Activated naive CD8-positive, alpha-beta T cell treated with anti-CD3 and anti-CD28 coated beads, Interleukin-2, amount 10 ng/mL, durations not matched to agents 7 days and 5 days (primary cell): ENCODE data around the gene NEK8. TPM values are rescaled to one million over a fixed set of nuclear protein-coding genes. Genes with fewer than 3 reads are reported as not detected.

ENCODE experiments used
- ATAC-seq: fragments of 150-1000 bp; cut with Tn5 transposase; one replicate; pipeline ENCODE4 v1.10.0; 2021; ENCODE audit warnings: low read depth, moderate library complexity
- POLR2A ChIA-PET: fragments of 350-600 bp; sonication (Branson Sonifier 250); formaldehyde crosslinking; loops from one replicate; lab custom pipeline; 2021; ENCODE audit warnings: antibody characterized with exemption; lab: Charles Lee
- DNase-seq: peaks from one replicate; pipeline ENCODE4 v3.0.0; 2021
- H3K27ac Mint-ChIP-seq: one replicate; pipeline ENCODE4 v1.8.0; 2022; ENCODE audit warnings: mild to moderate bottlenecking, mixed read lengths
- H3K27me3 Mint-ChIP-seq: one replicate; pipeline ENCODE4 v1.8.0; 2022; ENCODE audit warnings: mild to moderate bottlenecking, moderate library complexity, mixed read lengths
- H3K36me3 Mint-ChIP-seq: one replicate; pipeline ENCODE4 v1.8.0; 2021; ENCODE audit warnings: mild to moderate bottlenecking, mixed read lengths
- H3K4me1 Mint-ChIP-seq: one replicate; pipeline ENCODE4 v1.8.0; 2021; ENCODE audit warnings: mixed read lengths
- H3K4me3 Mint-ChIP-seq: one replicate; pipeline ENCODE4 v1.8.0; 2022; ENCODE audit warnings: mild to moderate bottlenecking, moderate library complexity, mixed read lengths
- H3K9me3 Mint-ChIP-seq: one replicate; pipeline ENCODE4 v1.8.0; 2021; ENCODE audit warnings: mixed read lengths
- total RNA-seq, 2 experiments: library from RNA; stranded (reverse); gene quantifications; one replicate each; pipeline ENCODE4 v1.2.3, GENCODE V29; 2021

The NEK8 gene
- total RNA-seq, 2 experiments from 2014 or later = 7.1 to 8.9 TPM

DNA sequence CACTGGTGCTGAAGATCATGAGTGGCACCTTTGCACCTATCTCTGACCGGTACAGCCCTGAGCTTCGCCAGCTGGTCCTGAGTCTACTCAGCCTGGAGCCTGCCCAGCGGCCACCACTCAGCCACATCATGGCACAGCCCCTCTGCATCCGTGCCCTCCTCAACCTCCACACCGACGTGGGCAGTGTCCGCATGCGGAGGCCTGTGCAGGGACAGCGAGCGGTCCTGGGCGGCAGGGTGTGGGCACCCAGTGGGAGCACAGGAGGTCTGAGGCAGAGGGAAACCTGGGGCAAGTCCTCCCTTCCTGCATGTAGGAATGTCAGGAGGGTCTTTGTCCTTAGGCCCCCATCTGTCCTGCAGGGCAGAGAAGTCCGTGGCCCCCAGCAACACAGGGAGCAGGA lies 8.7 kb downstream of the NEK8 start:
- ATAC-seq = no peak
- H3K9me3 Mint-ChIP-seq = no peaks in the 10 kb centered on the region
- no peak overlapping the region for H3K27ac Mint-ChIP-seq
- POLR2A ChIA-PET = interaction anchor here (0.7 kb wide), 1 partner anchor 16 kb away, joined by 3 read pairs; no protein-coding TSS in a partner anchor
- no peaks in the 10 kb centered on the region for H3K27me3 Mint-ChIP-seq
- DNase-seq = no peak
- H3K4me1 Mint-ChIP-seq = peaks cover 18% of the 10 kb centered on the region
- no peak overlapping the region for H3K4me3 Mint-ChIP-seq
- H3K36me3 Mint-ChIP-seq = peaks cover 18% of the 10 kb centered on the region

DNA sequence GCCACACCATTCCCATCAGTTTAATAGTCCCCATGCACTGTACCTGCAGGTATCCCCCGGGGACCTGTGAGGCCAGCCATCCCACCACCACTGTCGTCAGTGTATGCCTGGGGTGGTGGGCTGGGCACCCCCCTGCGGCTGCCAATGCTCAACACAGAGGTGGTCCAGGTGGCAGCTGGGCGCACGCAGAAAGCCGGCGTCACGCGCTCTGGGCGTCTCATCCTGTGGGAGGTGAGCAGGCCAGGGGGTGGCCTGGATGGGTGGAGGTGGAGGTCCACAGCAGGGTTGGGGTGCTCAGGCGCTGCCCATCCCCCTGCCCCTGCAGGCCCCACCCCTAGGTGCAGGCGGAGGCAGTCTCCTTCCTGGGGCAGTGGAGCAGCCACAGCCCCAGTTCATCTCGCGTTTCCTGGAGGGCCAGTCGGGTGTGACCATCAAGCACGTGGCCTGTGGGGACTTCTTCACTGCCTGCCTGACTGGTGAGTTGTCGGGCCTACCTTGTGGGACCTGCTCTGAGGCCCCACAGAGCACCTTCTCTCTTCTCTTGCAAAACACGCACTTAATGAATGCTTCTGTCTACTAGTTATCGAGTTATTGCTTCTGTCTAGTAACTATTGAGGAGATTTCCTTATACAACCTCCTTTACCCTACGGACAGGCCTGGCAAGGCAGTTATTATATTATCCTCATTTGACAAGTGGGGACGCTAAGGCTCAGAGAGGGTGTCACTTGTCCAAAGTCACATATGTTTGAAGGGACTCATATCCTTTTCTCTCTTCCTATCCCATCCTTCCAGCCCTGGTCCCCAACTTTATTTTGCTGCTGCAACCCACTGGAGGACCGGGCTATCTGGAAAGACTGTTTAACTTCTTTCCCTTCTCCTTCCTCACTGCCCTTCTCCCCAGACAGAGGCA lies 9.4 kb downstream of the NEK8 start:
- no peaks in the 10 kb centered on the region for H3K9me3 Mint-ChIP-seq
- H3K36me3 Mint-ChIP-seq = peaks cover 18% of the 10 kb centered on the region
- H3K4me3 Mint-ChIP-seq = peak overlapping the region; percentile 1
- peak overlapping the region; percentile 83 for H3K27ac Mint-ChIP-seq
- ATAC-seq (no peak), DNase-seq (no peak)
- peaks cover 18% of the 10 kb centered on the region for H3K4me1 Mint-ChIP-seq
- POLR2A ChIA-PET = interaction anchor here (0.7 to 1.3 kb wide), 2 partner anchors 12 to 17 kb away, joined by 3 to 4 read pairs; partner anchors contain the start of gene TLCD1
- no peaks in the 10 kb centered on the region for H3K27me3 Mint-ChIP-seq

DNA sequence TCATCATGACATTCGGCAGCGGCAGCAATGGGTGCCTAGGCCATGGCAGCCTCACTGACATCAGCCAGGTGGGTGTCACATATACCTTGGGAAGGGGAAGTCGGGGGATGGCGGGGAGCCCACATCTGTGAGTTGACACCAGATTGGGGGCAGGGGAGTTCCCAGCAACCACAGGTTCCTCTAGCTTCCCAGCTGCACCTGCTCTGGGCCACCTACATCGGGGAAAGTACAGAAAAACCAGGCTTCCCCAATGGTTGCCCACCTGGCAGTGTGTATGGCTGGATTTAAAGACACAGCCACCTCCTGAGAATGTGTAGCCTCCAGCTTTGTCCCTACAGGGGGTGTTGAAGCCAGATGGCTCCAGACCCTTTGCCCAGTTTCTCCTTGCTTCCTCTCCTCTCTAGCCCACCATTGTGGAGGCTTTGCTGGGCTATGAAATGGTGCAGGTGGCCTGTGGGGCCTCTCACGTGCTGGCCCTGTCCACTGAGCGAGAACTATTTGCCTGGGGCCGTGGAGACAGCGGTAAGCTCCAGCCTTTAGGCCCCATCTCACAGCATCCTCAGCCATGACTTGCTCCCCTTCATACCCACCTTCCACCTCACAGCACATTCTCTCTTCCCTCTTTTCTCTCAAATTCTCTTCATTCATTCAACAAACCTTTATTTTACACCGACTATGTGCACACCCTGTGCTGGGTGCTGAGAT lies 10.2 kb downstream of the NEK8 start:
- Mint-ChIP-seq H3K4me1 (peaks cover 19% of the 10 kb centered on the region), H3K4me3 (peak overlapping the region; percentile 1), H3K36me3 (peaks cover 18% of the 10 kb centered on the region), H3K27me3 (no peaks in the 10 kb centered on the region), H3K27ac (peak overlapping the region; percentile 83), H3K9me3 (no peaks in the 10 kb centered on the region)
- DNase-seq = no peak
- ATAC-seq = peak; percentile 12
- POLR2A ChIA-PET = interaction anchor here (1.3 to 3.6 kb wide), 2 partner anchors 10 to 12 kb away, joined by 4 to 19 read pairs; partner anchors contain the start of genes NEK8 and TLCD1

DNA sequence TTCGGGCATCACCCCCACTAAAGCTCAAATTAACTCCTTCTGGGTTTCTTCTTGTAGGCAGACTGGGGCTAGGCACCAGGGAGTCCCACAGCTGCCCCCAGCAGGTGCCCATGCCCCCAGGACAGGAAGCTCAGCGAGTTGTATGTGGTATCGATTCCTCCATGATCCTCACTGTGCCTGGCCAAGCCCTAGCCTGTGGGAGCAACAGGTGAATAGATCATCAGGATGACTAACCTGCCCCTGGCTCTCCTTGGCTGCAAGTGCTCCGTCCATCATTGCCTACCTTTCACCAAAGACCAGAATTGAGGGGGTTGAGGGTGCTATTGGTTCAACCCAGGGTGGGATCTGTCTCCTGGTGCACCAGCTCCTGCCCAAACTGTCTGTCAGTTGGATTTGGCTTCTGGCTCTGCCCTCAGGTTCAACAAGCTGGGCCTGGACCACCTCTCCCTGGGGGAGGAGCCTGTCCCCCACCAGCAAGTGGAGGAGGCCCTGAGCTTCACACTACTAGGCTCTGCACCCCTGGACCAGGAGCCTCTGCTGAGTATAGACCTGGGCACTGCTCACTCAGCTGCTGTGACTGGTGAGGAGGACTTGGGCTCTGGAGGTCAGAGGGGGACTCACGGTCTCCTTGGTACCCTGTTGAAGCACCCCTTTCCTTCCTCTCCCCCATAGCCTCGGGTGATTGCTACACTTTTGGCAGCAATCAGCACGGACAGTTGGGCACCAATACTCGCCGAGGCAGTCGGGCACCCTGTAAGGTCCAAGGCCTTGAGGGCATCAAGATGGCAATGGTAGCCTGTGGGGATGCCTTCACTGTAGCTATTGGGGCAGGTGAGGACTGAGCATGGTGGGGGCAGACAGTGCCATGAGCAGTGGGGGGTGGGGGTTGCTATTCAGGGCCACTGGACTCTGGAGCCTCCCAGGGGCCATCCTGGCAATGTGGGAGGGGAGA lies 12.1 kb downstream of the NEK8 start:
- H3K27me3 Mint-ChIP-seq = no peaks in the 10 kb centered on the region
- H3K4me1 Mint-ChIP-seq = peaks cover 22% of the 10 kb centered on the region
- no peak overlapping the region for H3K27ac Mint-ChIP-seq
- H3K4me3 Mint-ChIP-seq = no peak overlapping the region
- ATAC-seq (no peak), DNase-seq (no peak)
- peaks cover 15% of the 10 kb centered on the region for H3K36me3 Mint-ChIP-seq
- no peaks in the 10 kb centered on the region for H3K9me3 Mint-ChIP-seq
- POLR2A ChIA-PET = interaction anchor here (1.0 to 3.6 kb wide), 3 partner anchors 12 to 21 kb away, joined by 4 to 19 read pairs (median 4); partner anchors contain the start of genes NEK8, RPL23A and TLCD1

DNA sequence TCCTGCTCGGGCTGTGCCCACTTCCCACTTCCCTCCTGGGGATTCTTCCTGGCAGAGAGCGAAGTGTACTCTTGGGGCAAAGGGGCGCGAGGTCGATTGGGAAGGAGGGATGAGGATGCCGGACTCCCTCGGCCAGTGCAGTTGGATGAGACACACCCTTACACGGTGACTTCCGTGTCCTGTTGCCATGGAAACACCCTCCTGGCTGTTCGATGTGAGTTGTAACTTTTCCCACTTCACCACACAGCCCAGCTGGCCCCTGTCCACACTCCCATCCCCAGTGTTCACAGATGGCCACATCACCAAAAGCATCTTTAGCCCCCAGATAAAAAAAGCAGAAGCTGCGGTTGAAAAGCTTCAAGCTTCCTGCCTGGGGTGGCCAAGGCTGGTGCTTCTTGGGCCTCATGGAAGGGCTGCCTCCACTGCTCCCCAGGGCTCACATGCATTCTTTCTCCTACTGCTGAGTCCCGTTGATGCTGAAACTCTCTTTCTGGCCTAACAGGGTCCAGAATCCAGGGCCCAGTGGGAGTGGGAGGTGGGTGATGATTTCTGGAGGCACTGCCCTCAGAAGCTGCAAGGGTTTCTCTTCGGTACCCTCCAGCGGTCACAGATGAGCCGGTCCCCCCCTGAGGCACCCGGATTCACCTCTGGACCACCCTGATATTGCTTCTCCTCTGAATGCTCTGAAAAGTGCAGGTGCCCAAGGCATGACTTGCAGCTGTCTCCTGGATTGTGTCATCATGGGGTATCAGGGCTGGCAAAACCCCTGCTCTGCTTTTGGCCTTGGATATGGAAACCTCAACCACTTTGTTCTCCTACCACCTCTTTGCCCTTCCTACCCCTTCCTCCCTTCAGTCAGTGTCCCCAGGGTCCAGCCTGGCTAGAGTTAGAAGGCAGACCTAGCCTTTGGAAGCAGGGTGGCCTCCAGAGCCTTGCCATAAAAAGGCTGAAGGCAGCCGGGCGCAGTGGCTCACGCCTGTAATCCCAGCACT lies 13.1 kb downstream of the NEK8 start:
- no peak overlapping the region for H3K27ac Mint-ChIP-seq
- POLR2A ChIA-PET = interaction anchor here (1.0 to 3.6 kb wide), 3 partner anchors 13 to 22 kb away, joined by 4 to 19 read pairs (median 4); partner anchors contain the start of genes NEK8, RPL23A and TLCD1
- H3K27me3 Mint-ChIP-seq = no peaks in the 10 kb centered on the region
- H3K4me1 Mint-ChIP-seq = peaks cover 29% of the 10 kb centered on the region
- ATAC-seq = no peak
- peaks cover 14% of the 10 kb centered on the region for H3K36me3 Mint-ChIP-seq
- no peaks in the 10 kb centered on the region for H3K9me3 Mint-ChIP-seq
- no peak overlapping the region for H3K4me3 Mint-ChIP-seq
- no peak for DNase-seq

DNA sequence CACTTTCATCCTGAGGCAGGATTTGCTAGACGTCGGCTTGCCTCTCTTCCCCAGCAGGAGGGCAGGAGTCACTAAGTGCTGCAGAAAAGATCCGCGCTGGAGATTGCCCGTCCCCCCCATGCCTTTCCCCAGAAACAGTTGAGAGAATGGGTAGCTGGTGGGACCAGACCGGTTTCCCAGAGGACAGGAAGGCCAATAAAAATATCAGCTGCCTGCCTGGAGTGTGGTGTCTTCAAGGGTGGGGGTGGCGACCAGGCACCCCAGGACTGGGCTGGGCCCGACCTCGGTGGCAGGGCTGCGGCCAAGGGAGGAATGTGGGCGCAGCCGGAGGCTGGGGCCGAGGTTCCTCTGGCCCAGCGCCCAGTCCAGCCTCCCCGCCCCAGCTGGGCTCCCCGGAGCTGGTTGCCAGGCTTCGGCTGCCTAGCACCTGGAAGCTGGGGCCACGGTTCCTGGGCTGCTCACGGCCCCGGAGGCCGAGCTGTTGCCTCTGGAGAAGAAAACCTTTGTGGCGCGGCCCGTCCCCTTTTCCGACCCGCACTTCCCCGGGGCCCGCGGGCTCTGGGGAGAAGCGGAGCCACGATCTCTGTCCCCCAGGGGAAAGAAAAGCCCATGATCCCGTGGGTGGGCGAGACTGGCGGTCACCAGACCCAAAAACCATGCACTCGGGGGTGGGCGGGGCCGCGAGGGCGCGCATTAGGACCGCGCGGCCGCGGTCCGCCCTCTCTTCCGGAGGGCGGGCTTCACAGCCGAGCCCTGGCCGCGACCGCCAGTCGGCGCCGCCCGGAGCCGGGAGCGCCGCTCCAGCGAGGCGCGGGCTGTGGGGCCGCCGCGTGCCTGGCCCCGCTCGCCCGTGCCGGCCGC lies 14.9 kb downstream of the NEK8 start, which contains the start of gene TRAF4:
TSS of gene TRAF4 (plus strand) at position 769 of the 861 bp plus-strand sequence. CDS start 102 bp downstream, outside the sequence.
- H3K27ac Mint-ChIP-seq = peak within 1 kb of the TSS; percentile 88
- H3K9me3 Mint-ChIP-seq = no peaks in the 10 kb centered on the region
- peaks cover 9% of the 10 kb centered on the region for H3K36me3 Mint-ChIP-seq
- peaks cover 26% of the 10 kb centered on the region for H3K4me1 Mint-ChIP-seq
- peak; percentile 88 for DNase-seq
- H3K4me3 Mint-ChIP-seq = peak within 1 kb of the TSS; percentile 91
- peak; percentile 86 for ATAC-seq
- POLR2A ChIA-PET = interaction anchor here (0.7 to 13.1 kb wide), 8 partner anchors 8 to 408 kb away, joined by 3 to 266 read pairs (median 4); partner anchors contain the start of genes NEK8, RPL23A, TLCD1 and TNFAIP1
- H3K27me3 Mint-ChIP-seq = no peaks in the 10 kb centered on the region

DNA sequence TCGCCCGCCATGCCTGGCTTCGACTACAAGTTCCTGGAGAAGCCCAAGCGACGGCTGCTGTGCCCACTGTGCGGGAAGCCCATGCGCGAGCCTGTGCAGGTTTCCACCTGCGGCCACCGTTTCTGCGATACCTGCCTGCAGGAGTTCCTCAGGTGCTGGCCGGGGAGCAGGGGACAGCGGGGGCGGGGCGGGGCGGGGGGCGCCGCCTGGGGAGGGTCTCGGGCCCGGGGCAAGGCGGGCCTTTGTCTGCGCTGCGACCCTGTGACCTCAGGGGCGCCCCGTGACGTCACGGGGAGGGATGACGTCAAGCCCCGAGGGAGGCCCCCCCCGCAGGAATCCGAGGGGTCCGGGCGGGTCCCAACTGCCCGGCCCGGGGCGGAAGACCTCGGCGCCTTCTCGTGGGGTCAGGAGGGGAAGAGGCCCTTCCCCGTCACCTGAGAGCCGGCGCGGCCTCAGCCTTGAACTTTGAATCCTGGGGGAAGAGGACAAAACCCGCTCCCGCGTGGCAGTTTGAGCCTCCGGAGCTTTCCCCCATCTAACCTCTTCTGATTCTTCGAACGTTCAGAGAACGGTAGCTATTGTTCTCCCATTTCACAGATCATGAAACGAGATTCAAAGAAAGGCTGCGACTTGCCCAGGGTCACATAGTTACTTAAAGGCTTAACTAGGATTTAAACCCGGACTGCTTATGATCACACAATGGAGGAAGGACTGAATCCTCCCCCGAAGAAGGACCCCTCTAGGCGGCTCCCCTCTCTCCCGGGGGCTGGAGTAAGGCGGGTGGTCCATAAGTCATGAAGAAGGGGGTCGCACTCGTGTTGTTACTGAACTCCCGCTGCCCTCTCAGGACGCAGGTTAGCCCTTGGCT lies 15.8 kb downstream of the NEK8 start:
- POLR2A ChIA-PET = interaction anchor here (1.0 to 13.1 kb wide), 8 partner anchors 9 to 98 kb away, joined by 3 to 266 read pairs (median 7); partner anchors contain the start of genes FAM222B, NEK8, PROCA1 and RPL23A
- peak overlapping the region; percentile 91 for H3K4me3 Mint-ChIP-seq
- H3K36me3 Mint-ChIP-seq = peaks cover 10% of the 10 kb centered on the region
- DNase-seq = peak; percentile 82
- H3K27me3 Mint-ChIP-seq = no peaks in the 10 kb centered on the region
- H3K27ac Mint-ChIP-seq = peak overlapping the region; percentile 88
- no peaks in the 10 kb centered on the region for H3K9me3 Mint-ChIP-seq
- peaks cover 22% of the 10 kb centered on the region for H3K4me1 Mint-ChIP-seq
- peak; percentile 35 for ATAC-seq

DNA sequence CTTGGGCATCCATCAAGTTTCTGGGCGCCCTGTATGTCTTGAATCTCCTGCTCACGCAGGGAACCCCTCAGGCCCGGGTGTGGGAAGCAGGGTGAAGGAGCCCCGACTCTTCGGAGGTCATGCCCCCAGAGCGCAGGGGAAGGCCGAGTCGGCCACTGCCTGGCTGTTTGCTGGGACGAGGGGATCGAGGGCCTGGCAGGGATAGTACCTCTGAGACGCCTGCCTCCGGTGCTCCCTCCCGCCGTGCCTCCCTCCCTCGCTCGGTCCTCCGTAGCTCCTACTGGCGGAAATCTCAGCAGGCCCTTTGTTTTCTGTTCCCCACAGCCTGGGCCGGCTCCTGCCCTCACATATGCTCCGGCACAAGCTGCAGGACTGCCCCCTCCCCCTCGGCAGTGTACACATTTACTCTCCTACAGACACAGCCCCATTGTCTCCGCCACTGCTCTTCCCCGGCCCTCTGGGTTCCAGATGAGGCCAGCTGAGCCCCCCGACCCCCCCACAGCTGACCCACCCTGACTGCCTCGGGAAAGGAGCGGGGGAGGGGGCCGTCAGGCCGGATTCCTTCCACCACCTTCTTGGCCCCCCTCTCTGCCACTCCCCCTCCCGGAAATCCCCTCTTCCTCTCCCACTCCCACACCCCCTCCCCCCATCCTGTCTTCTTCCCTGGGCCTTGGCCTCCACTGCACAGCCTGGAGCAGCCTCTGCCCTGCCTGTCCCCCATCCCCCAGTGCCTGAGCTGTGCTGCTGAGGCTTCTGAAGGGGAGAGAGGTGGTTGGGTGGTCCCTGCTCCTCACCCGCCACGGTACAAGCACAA lies 16.6 kb downstream of the NEK8 start:
- POLR2A ChIA-PET = interaction anchor here (1.0 to 13.1 kb wide), 7 partner anchors 14 to 97 kb away, joined by 3 to 266 read pairs (median 8); partner anchors contain the start of genes FAM222B, NEK8, PROCA1 and RPL23A
- H3K4me3 Mint-ChIP-seq = peak overlapping the region; percentile 91
- peaks cover 7% of the 10 kb centered on the region for H3K36me3 Mint-ChIP-seq
- H3K4me1 Mint-ChIP-seq = peaks cover 26% of the 10 kb centered on the region
- ATAC-seq = peak; percentile 6
- H3K9me3 Mint-ChIP-seq = no peaks in the 10 kb centered on the region
- peak; percentile 66 for DNase-seq
- peak overlapping the region; percentile 88 for H3K27ac Mint-ChIP-seq
- no peaks in the 10 kb centered on the region for H3K27me3 Mint-ChIP-seq

DNA sequence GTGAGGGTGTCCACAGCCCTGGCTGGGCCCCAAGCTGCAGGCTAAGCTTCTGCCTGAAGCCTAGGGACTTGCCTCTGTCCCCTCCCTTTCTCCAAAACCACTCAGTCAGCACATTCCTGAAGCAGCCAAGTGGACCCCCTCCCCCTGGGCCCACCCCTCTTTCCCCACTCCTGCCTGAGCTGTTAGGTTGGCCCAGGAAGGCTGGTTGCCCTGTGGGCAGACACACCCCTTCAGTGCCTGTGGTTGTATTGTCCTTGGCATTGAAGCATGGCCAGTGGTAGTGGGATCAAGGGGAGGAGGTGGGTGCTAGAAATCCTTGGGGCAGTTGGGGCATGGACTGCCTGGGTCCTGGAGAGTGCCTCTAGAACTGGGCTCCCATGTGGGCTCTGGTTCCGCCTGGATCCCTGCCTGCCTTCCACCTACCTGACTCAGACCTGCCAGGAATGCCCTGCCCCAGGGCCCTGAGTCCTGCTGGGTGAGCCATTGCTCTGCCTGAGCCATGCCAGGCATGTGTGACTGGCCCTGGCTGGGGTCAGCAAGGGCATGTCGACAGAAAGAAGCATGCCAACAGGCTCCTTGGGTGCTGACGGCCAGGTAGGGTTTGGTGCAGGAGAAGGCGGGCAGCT lies 17.3 kb downstream of the NEK8 start:
- peaks cover 2% of the 10 kb centered on the region for H3K36me3 Mint-ChIP-seq
- H3K4me3 Mint-ChIP-seq = peak overlapping the region; percentile 91

More for the DNA sequence above, 17.3 kb downstream of the NEK8 start:
- peak overlapping the region; percentile 88 for H3K27ac Mint-ChIP-seq
- POLR2A ChIA-PET = interaction anchor here (1.1 to 13.1 kb wide), 5 partner anchors 19 to 96 kb away, joined by 3 to 266 read pairs (median 8); partner anchors contain the start of genes FAM222B, NEK8, PROCA1 and RPL23A
- ATAC-seq (no peak), DNase-seq (no peak)
- H3K27me3 Mint-ChIP-seq = no peaks in the 10 kb centered on the region
- H3K4me1 Mint-ChIP-seq = peaks cover 24% of the 10 kb centered on the region
- no peaks in the 10 kb centered on the region for H3K9me3 Mint-ChIP-seq
